CD4-positive, alpha-beta T cell (primary cell): Measurements from ENCODE around the gene ACTA2. TPM values are rescaled to one million over a fixed set of nuclear protein-coding genes. Genes with fewer than 3 reads are reported as not detected.

Source experiments
- ATAC-seq: fragments of 200-7000 bp; cut with Tn5 transposase; one replicate; pipeline ENCODE4 v1.10.0; 2022; ENCODE audit warnings: mild to moderate bottlenecking; ENCODE audit not compliant: poor library complexity
- CTCF ChIA-PET: fragments of 350-600 bp; sonication (Branson Sonifier 250); formaldehyde crosslinking; loops from one replicate; lab custom pipeline; 2021; ENCODE audit warnings: antibody characterized with exemption, inconsistent platforms; lab: Charles Lee
- POLR2A ChIA-PET: fragments of 350-600 bp; sonication (Branson Sonifier 250); formaldehyde crosslinking; loops from one replicate; lab custom pipeline; 2021; ENCODE audit warnings: antibody characterized with exemption, inconsistent platforms; lab: Charles Lee
- DNase-seq, 14 experiments: peaks; one replicate each; pipeline ENCODE4 v3.0.0-alpha.2; 2013 to 2020; ENCODE audit warnings: mixed read lengths in 2 of 14
- H3K27ac ChIP-seq, 2 donors: one replicate each; pipeline versions ENCODE4 v1.5.1 to v1.7.0; 2013; ENCODE audit warnings: low read length in 2 of 2, low read depth in 1 of 2, mild to moderate bottlenecking in 1 of 2
- H3K27me3 ChIP-seq, 2 experiments: 1 replicate in 1 of 2; 2 replicates in 1 of 2; pipeline versions ENCODE4 v1.6.1 to v1.7.0; 2013; ENCODE audit warnings: low read length in 2 of 2, control low read depth in 1 of 2, mild to moderate bottlenecking in 1 of 2, moderate library complexity in 1 of 2; ENCODE audit not compliant: insufficient read depth in 2 of 2, control insufficient read depth in 1 of 2
- H3K36me3 ChIP-seq: one replicate; pipeline ENCODE4 v1.6.1; 2013; ENCODE audit warnings: low read length, control low read depth; ENCODE audit not compliant: insufficient read depth
- H3K4me1 ChIP-seq: one replicate; pipeline ENCODE4 v1.6.1; 2013; ENCODE audit warnings: low read length, control low read depth; ENCODE audit not compliant: insufficient read depth
- H3K4me3 ChIP-seq: one replicate; pipeline ENCODE4 v1.5.1; 2013; ENCODE audit warnings: mild to moderate bottlenecking, low read length, moderate library complexity
- H3K9me3 ChIP-seq, 2 experiments: 1 replicate in 1 of 2; 2 replicates in 1 of 2; pipeline versions ENCODE4 v1.6.1 to v1.7.0; 2013; ENCODE audit warnings: low read length in 2 of 2, mild to moderate bottlenecking in 2 of 2, control low read depth in 1 of 2, moderate library complexity in 1 of 2; ENCODE audit not compliant: control insufficient read depth in 1 of 2, insufficient read depth in 1 of 2
- H3K27ac Mint-ChIP-seq: one replicate; pipeline ENCODE4 v1.8.0; 2020; ENCODE audit warnings: mixed read lengths
- H3K27me3 Mint-ChIP-seq: one replicate; pipeline ENCODE4 v1.8.0; 2021; ENCODE audit warnings: mixed read lengths
- H3K36me3 Mint-ChIP-seq: one replicate; pipeline ENCODE4 v1.8.0; 2021; ENCODE audit warnings: low read depth, mixed read lengths
- H3K4me1 Mint-ChIP-seq: one replicate; pipeline ENCODE4 v1.8.0; 2021; ENCODE audit warnings: low read depth, mixed read lengths
- H3K4me3 Mint-ChIP-seq: one replicate; pipeline ENCODE4 v1.8.0; 2020; ENCODE audit warnings: mild to moderate bottlenecking, mixed read lengths
- H3K9me3 Mint-ChIP-seq: one replicate; pipeline ENCODE4 v1.8.0; 2020; ENCODE audit warnings: mixed read lengths
- CTCF ChIP-seq: fragments of 200-600 bp; IDR thresholded peaks from one replicate; pipeline ENCODE4 v1.8.0; 2022; ENCODE audit warnings: antibody characterized with exemption, mild to moderate bottlenecking
- intact Hi-C, 2 experiments: fragments of 100-400 bp; cut with DNase I in 1 of 2; cut with micrococcal nuclease in 1 of 2; formaldehyde crosslinking; loops; one replicate each; pipeline versions ENCODE4 v1.15.1 to v1.9.0; 2023 to 2025; cut with DNase I, micrococcal nuclease
- total RNA-seq, 174 experiments: library from RNA in 2 of 174; stranded (reverse) in 2 of 174; gene quantifications; one replicate each; pipeline ENCODE4 v1.2.3 and lab custom pipeline; 2021 to 2026

Gene ACTA2
- total RNA-seq, 2 experiments from 2014 or later, result 1.8 to 2.1 TPM

- H3K27ac Mint-ChIP-seq, result peak overlapping the region; percentile 93
- Histone ChIP-seq H3K4me1 (peaks cover 39% of the 10 kb centered on the region), H3K4me3 (peak overlapping the region; percentile 94), H3K27me3 (no peaks in the 10 kb centered on the region), H3K36me3 (no peaks in the 10 kb centered on the region), H3K9me3 (no peaks in the 10 kb centered on the region), H3K27ac (peak overlapping the region; percentile 80 to 89)
- peaks cover 88% of the 10 kb centered on the region for H3K4me1 Mint-ChIP-seq
- POLR2A ChIA-PET, result interaction anchor here (0.6 to 3.2 kb wide), 18 partner anchors 9 to 1173 kb away, joined by 3 to 25 read pairs (median 4); partner anchors contain the start of genes ATAD1, CH25H, IFIT5 and KIF20B
- H3K27me3 Mint-ChIP-seq, result no peaks in the 10 kb centered on the region
- H3K36me3 Mint-ChIP-seq, result peaks cover 13% of the 10 kb centered on the region
- peak; percentile 1 for ATAC-seq
- no peaks in the 10 kb centered on the region for H3K9me3 Mint-ChIP-seq
- H3K4me3 Mint-ChIP-seq, result peak overlapping the region; percentile 98
- DNase-seq, result peak in 1 of 14 experiments; percentile 57
- CTCF ChIA-PET, result interaction anchor here (0.8 to 2.9 kb wide), 4 partner anchors 9 to 112 kb away, joined by 4 to 20 read pairs (median 6); partner anchors contain the start of gene STAMBPL1
- no peak for TF ChIP-seq CTCF
- intact Hi-C loops, result loop anchor here (1.0 to 10.0 kb wide), 4 partner anchors 17 to 423 kb away; partner anchors contain the start of gene IFIT5 (in 1 of the 2)
These were observed 39.3 kb upstream of the ACTA2 start for GRCh38 chr10:88991899-88992320.

- H3K9me3 Mint-ChIP-seq, result peaks cover 3% of the 10 kb centered on the region
- peaks cover 35% of the 10 kb centered on the region for H3K4me1 ChIP-seq
- peaks cover 0 to 3% of the 10 kb centered on the region in 2 experiments for H3K9me3 ChIP-seq
- peak overlapping the region; percentile 94 for H3K4me3 ChIP-seq
- peaks cover 86% of the 10 kb centered on the region for H3K4me1 Mint-ChIP-seq
- CTCF ChIA-PET, result interaction anchor here (0.8 to 2.9 kb wide), 7 partner anchors 10 to 111 kb away, joined by 4 to 20 read pairs (median 5); partner anchors contain the start of gene STAMBPL1
- peak; percentile 31 to 83 (median 56) for DNase-seq
- peak overlapping the region; percentile 93 for H3K27ac Mint-ChIP-seq
- peak overlapping the region; percentile 98 for H3K4me3 Mint-ChIP-seq
- intact Hi-C loops, result loop anchor here (1.0 to 10.0 kb wide), 4 partner anchors 17 to 423 kb away; partner anchors contain the start of gene IFIT5 (in 1 of the 2)
- peaks cover 13% of the 10 kb centered on the region for H3K36me3 Mint-ChIP-seq
- peak; percentile 56 for ATAC-seq
- H3K36me3 ChIP-seq, result no peaks in the 10 kb centered on the region
- POLR2A ChIA-PET, result interaction anchor here (0.6 to 3.2 kb wide), 21 partner anchors 10 to 1173 kb away, joined by 3 to 25 read pairs (median 4); partner anchors contain the start of genes ATAD1, CH25H, IFIT1 and IFIT5
- no peaks in the 10 kb centered on the region for H3K27me3 Mint-ChIP-seq
- peak; percentile 19 for TF ChIP-seq CTCF
- peak overlapping the region; percentile 80 to 89 for H3K27ac ChIP-seq
- no peaks in the 10 kb centered on the region for H3K27me3 ChIP-seq
These were observed 38.8 kb upstream of the ACTA2 start for GRCh38 chr10:88991161-88991898.

- peak within 1 kb of the TSS; percentile 98 for H3K4me3 Mint-ChIP-seq
- ChIA-PET CTCF (interaction anchor here (1.3 to 2.9 kb wide), 7 partner anchors 11 to 110 kb away, joined by 4 to 20 read pairs (median 5); partner anchors contain the start of gene STAMBPL1), POLR2A (interaction anchor here (0.8 to 3.2 kb wide), 25 partner anchors 9 to 1172 kb away, joined by 3 to 25 read pairs (median 4); partner anchors contain the start of genes ATAD1, IFIT1, IFIT5 and KIF20B)
- H3K36me3 Mint-ChIP-seq, result peaks cover 13% of the 10 kb centered on the region
- H3K4me1 Mint-ChIP-seq, result peaks cover 80% of the 10 kb centered on the region
- H3K27me3 ChIP-seq, result no peaks in the 10 kb centered on the region
- peaks cover 30% of the 10 kb centered on the region for H3K4me1 ChIP-seq
- H3K27me3 Mint-ChIP-seq, result no peaks in the 10 kb centered on the region
- no peak for TF ChIP-seq CTCF
- intact Hi-C loops, result loop anchor here (1.0 to 10.0 kb wide), 4 partner anchors 16 to 424 kb away; partner anchors contain the start of gene IFIT5 (in 1 of the 2)
- peak within 1 kb of the TSS; percentile 93 for H3K27ac Mint-ChIP-seq
- ATAC-seq, result peak; percentile 75
- peak; percentile 53 to 96 (median 75) for DNase-seq
- H3K9me3 Mint-ChIP-seq, result peaks cover 6% of the 10 kb centered on the region
- peak within 1 kb of the TSS; percentile 80 to 89 for H3K27ac ChIP-seq
- H3K36me3 ChIP-seq, result no peaks in the 10 kb centered on the region
- peaks cover 0 to 3% of the 10 kb centered on the region in 2 experiments for H3K9me3 ChIP-seq
- H3K4me3 ChIP-seq, result peak within 1 kb of the TSS; percentile 94
These were observed 38.0 kb upstream of the ACTA2 start, which contains the start of gene FAS for GRCh38 chr10:88990384-88991160. TSS of gene FAS (plus strand) at chr10:88990798. CDS start at chr10:88990877, 79 bp downstream.
